ENCODE data around the gene LAMTOR1. TPM values are rescaled to one million over a fixed set of nuclear protein-coding genes. Genes with fewer than 3 reads are reported as not detected.

LAMTOR1 gene
- polyA plus RNA-seq, 1 donor (not counting 4 experiments of a cell fraction or from before 2014, with no cell fraction given) = 88.5 TPM

GRCh38 chr11:72132646-72133045, 29.5 kb upstream of the LAMTOR1 start:
- H3K4me2 ChIP-seq (ENCODE audit: control insufficient read depth, extremely low read depth, insufficient read depth, low read depth, low read length) = no peak overlapping the region
- H3K4me1 ChIP-seq (ENCODE audit: control insufficient read depth, extremely low read depth, insufficient read depth, low read length) = peaks cover 7% of the 10 kb centered on the region
- no peaks in the 10 kb centered on the region for H3K9me1 ChIP-seq (ENCODE audit: control insufficient read depth, extremely low read depth, insufficient read depth, low read length)
- no peaks in the 10 kb centered on the region for H3K79me2 ChIP-seq (ENCODE audit: control insufficient read depth, insufficient read depth, low read length)
- FAIRE-seq (no peak), DNase-seq (ENCODE audit: low read depth, low spot score) (no peak)
- H3K27ac ChIP-seq (ENCODE audit: control insufficient read depth, insufficient read depth, low read length) = no peak overlapping the region
- dilution Hi-C loops (cut with MboI; ENCODE audit: extremely low pct_ligation_motif_present, low sequenced_read_pairs) = no loop called here
- H3K4me3 ChIP-seq (ENCODE audit: control insufficient read depth in 2 of 3, extremely low read depth in 1 of 3, insufficient read depth in 2 of 3, low read depth in 1 of 3, low read length in 3 of 3) = no peak overlapping the region
- TF ChIP-seq CTCF (optimal IDR thresholded peaks at IDR 0.05 in 1 of 3, IDR thresholded peaks at IDR 0.05 in 1 of 3, conservative IDR thresholded peaks at IDR 0.05 in 1 of 3; ENCODE audit: extremely low read depth in 1 of 3, insufficient read depth in 2 of 3, low read length in 3 of 3) (no peak), EZH2 (IDR thresholded peaks at IDR 0.05; ENCODE audit: low read length) (no peak)
- no peak overlapping the region for H2AFZ ChIP-seq (ENCODE audit: control insufficient read depth, low read length)
- no peaks in the 10 kb centered on the region for H3K9me3 ChIP-seq (ENCODE audit: control insufficient read depth, low read depth, low read length)
- no peak overlapping the region for H3K9ac ChIP-seq (ENCODE audit: control insufficient read depth, extremely low read depth, insufficient read depth, low read length)
- H3K36me3 ChIP-seq (ENCODE audit: control insufficient read depth in 2 of 2, extremely low read depth in 1 of 2, insufficient read depth in 2 of 2, low read length in 2 of 2) = peaks cover 0 to 2% of the 10 kb centered on the region in 2 experiments
- H3K27me3 ChIP-seq (ENCODE audit: control insufficient read depth, extremely low read depth, insufficient read depth, low read length) = no peaks in the 10 kb centered on the region
- H4K20me1 ChIP-seq (ENCODE audit: control insufficient read depth, extremely low read depth, insufficient read depth, low read length) = no peaks in the 10 kb centered on the region

GRCh38 chr11:72129381-72129780, 26.3 kb upstream of the LAMTOR1 start:
- Histone ChIP-seq H3K4me2 (ENCODE audit: control insufficient read depth, extremely low read depth, insufficient read depth, low read depth, low read length) (no peak overlapping the region), H3K79me2 (ENCODE audit: control insufficient read depth, insufficient read depth, low read length) (no peaks in the 10 kb centered on the region), H3K27ac (ENCODE audit: control insufficient read depth, insufficient read depth, low read length) (no peak overlapping the region), H3K9ac (ENCODE audit: control insufficient read depth, extremely low read depth, insufficient read depth, low read length) (no peak overlapping the region), H3K4me1 (ENCODE audit: control insufficient read depth, extremely low read depth, insufficient read depth, low read length) (no peaks in the 10 kb centered on the region), H3K27me3 (ENCODE audit: control insufficient read depth, extremely low read depth, insufficient read depth, low read length) (no peaks in the 10 kb centered on the region), H3K9me3 (ENCODE audit: control insufficient read depth, low read depth, low read length) (no peaks in the 10 kb centered on the region), H3K9me1 (ENCODE audit: control insufficient read depth, extremely low read depth, insufficient read depth, low read length) (no peaks in the 10 kb centered on the region), H2AFZ (ENCODE audit: control insufficient read depth, low read length) (no peak overlapping the region), H3K36me3 (ENCODE audit: control insufficient read depth in 2 of 2, extremely low read depth in 1 of 2, insufficient read depth in 2 of 2, low read length in 2 of 2) (peaks cover 0 to 2% of the 10 kb centered on the region in 2 experiments), H4K20me1 (ENCODE audit: control insufficient read depth, extremely low read depth, insufficient read depth, low read length) (no peaks in the 10 kb centered on the region), H3K4me3 (ENCODE audit: control insufficient read depth in 2 of 3, extremely low read depth in 1 of 3, insufficient read depth in 2 of 3, low read depth in 1 of 3, low read length in 3 of 3) (no peak overlapping the region)
- dilution Hi-C loops (cut with MboI; ENCODE audit: extremely low pct_ligation_motif_present, low sequenced_read_pairs) = no loop called here
- no peak for DNase-seq (ENCODE audit: low read depth, low spot score)
- no peak for TF ChIP-seq EZH2 (IDR thresholded peaks at IDR 0.05; ENCODE audit: low read length)
- TF ChIP-seq CTCF (optimal IDR thresholded peaks at IDR 0.05 in 1 of 3, IDR thresholded peaks at IDR 0.05 in 1 of 3, conservative IDR thresholded peaks at IDR 0.05 in 1 of 3; ENCODE audit: extremely low read depth in 1 of 3, insufficient read depth in 2 of 3, low read length in 3 of 3) = no peak
- FAIRE-seq = no peak
